Panc1 (cell line): ENCODE data around the gene PPP1R12A.

Experiments used
- CTCF ChIP-seq: fragments of 450-650 bp; IDR thresholded peaks from 2 replicates; pipeline ENCODE4 v1.5.1; 2017; ENCODE audit warnings: mild to moderate bottlenecking
- POLR2AphosphoS5 ChIP-seq: IDR thresholded peaks from 2 replicates; pipeline ENCODE4 v1.6.1; 2012; ENCODE audit warnings: mild to moderate bottlenecking, low read depth, low read length, moderate library complexity

- TF ChIP-seq CTCF (no peak), POLR2AphosphoS5 (no peak)
Observed at GRCh38 chr12:79945433-79945832, 10.5 kb upstream of the PPP1R12A start.
